CD14-positive monocyte (primary cell): ENCODE results near the gene SULT1C2. TPM values are rescaled to one million over a fixed set of nuclear protein-coding genes. Genes with fewer than 3 reads are reported as not detected.

Source experiments
- polyA plus RNA-seq, 3 donors: library from polyadenylated mRNA; depleted of rRNA in 1 of 3; unstranded in 2 of 3; stranded (reverse) in 1 of 3; fragments of 300-500 nt in 2 of 3; fragments of >200 nt in 1 of 3; fragmentation: Illumina TruSeq in 2 of 3; gene quantifications; 1 replicate in 2 of 3; 2 replicates in 1 of 3; pipeline ENCODE4 v1.2.3, GENCODE V29; 2012 to 2021

Gene SULT1C2
- polyA plus RNA-seq, 3 donors: not detected

Other genes starting within 250 kb of the SULT1C2 start
- not detected for gene SULT1C3, start 48.9 kb upstream of the SULT1C2 start, polyA plus RNA-seq
- under 1 TPM in 1 of 3 donors, not detected in 2; 0.05 TPM for gene SULT1C4, start 89.1 kb downstream of the SULT1C2 start, polyA plus RNA-seq
- 10 to 100 TPM in 1 of 3 donors, 1 to 10 TPM in 2; 6.0 to 13.7 (median 6.6) TPM for gene GCC2, start 160.3 kb downstream of the SULT1C2 start, polyA plus RNA-seq
- gene LIMS1, start 245.6 kb downstream of the SULT1C2 start, polyA plus RNA-seq: 100 to 1,000 TPM in 2 of 3 donors, 10 to 100 TPM in 1; 44.0 to 130 (median 124) TPM